Endodermal cell (in vitro differentiated cells): ENCODE results near the gene TLX2. TPM values are rescaled to one million over a fixed set of nuclear protein-coding genes. Genes with fewer than 3 reads are reported as not detected.
A peak's percentile ranks its signal among the peaks of the same experiment; 100 is the strongest.

Experiments
- DNase-seq: peaks from one replicate; pipeline ENCODE4 v3.0.0-alpha.2; 2017
- H3K27ac ChIP-seq: 2 replicates; pipeline ENCODE4 v1.5.1; 2013; ENCODE audit warnings: mild to moderate bottlenecking, low read depth, low read length, moderate library complexity
- H3K27me3 ChIP-seq: 2 replicates; pipeline ENCODE4 v1.6.1; 2013; ENCODE audit warnings: mild to moderate bottlenecking, low read length, moderate library complexity; ENCODE audit not compliant: insufficient read depth, control insufficient read depth, poor library complexity, severe bottlenecking
- H3K36me3 ChIP-seq: 2 replicates; pipeline ENCODE4 v1.7.0; 2013; ENCODE audit warnings: mild to moderate bottlenecking, low read length, moderate library complexity; ENCODE audit not compliant: control insufficient read depth, insufficient read depth
- H3K4me1 ChIP-seq: one replicate; pipeline ENCODE4 v1.7.0; 2013; ENCODE audit warnings: low read length; ENCODE audit not compliant: control insufficient read depth, insufficient read depth
- H3K4me3 ChIP-seq: 2 replicates; pipeline ENCODE4 v1.5.1; 2013; ENCODE audit warnings: mild to moderate bottlenecking, low read length, moderate library complexity
- H3K9ac ChIP-seq: 2 replicates; pipeline ENCODE4 v1.6.1; 2013; ENCODE audit warnings: mild to moderate bottlenecking, low read length, moderate library complexity; ENCODE audit not compliant: poor library complexity, severe bottlenecking; ENCODE audit errors: extremely low read depth
- H3K9me3 ChIP-seq: 2 replicates; pipeline ENCODE4 v1.6.1; 2013; ENCODE audit warnings: mild to moderate bottlenecking, low read length, moderate library complexity; ENCODE audit not compliant: control insufficient read depth
- H3K27ac Mint-ChIP-seq: 2 replicates; pipeline ENCODE4 v1.8.0; 2020; ENCODE audit warnings: mixed read lengths
- H3K27me3 Mint-ChIP-seq: 2 replicates; pipeline ENCODE4 v1.8.0; 2021; ENCODE audit warnings: mild to moderate bottlenecking, mixed read lengths; ENCODE audit not compliant: insufficient read depth
- H3K36me3 Mint-ChIP-seq: 2 replicates; pipeline ENCODE4 v1.8.0; 2020; ENCODE audit warnings: low read depth, mixed read lengths
- H3K4me1 Mint-ChIP-seq: 2 replicates; pipeline ENCODE4 v1.8.0; 2020; ENCODE audit warnings: mixed read lengths
- H3K4me3 Mint-ChIP-seq: 2 replicates; pipeline ENCODE4 v1.8.0; 2020; ENCODE audit warnings: mild to moderate bottlenecking, moderate library complexity, mixed read lengths
- H3K9me3 Mint-ChIP-seq: 2 replicates; pipeline ENCODE4 v1.8.0; 2020; ENCODE audit warnings: mild to moderate bottlenecking, mixed read lengths
- WGBS, 2 experiments: methylation state at CpG; one replicate each; pipeline versions ENCODE4 v1.1.5 to v1.1.7; 2013; ENCODE audit warnings: missing lambda C conversion rate in 2 of 2, mixed read lengths in 1 of 2; ENCODE audit not compliant: insufficient coverage in 1 of 2, insufficient read length in 1 of 2; 5-methylcytosine and 5-hydroxymethylcytosine counted together
- total RNA-seq, 2 donors: library from RNA; stranded (reverse); fragmentation: NEBNext Ultra II Directional in 1 of 2; extraction: Animal tissue kit (Norgen Biotek cat#: 25700) in 1 of 2; gene quantifications; 2 replicates in 1 of 2; 3 replicates in 1 of 2; pipeline ENCODE4 v1.2.1, GENCODE V29; 2021
- TF ChIP-seq, protein P1 (sequence below): fragments of 200-600 bp; sonication (generic); conservative IDR thresholded peaks from 2 replicates; pipeline ENCODE4 v1.5.0; 2021; ENCODE audit warnings: antibody characterized with exemption, mild to moderate bottlenecking

Gene TLX2
- total RNA-seq, 2 donors from 2014 or later = 0.22 to 0.27 TPM

DNA sequence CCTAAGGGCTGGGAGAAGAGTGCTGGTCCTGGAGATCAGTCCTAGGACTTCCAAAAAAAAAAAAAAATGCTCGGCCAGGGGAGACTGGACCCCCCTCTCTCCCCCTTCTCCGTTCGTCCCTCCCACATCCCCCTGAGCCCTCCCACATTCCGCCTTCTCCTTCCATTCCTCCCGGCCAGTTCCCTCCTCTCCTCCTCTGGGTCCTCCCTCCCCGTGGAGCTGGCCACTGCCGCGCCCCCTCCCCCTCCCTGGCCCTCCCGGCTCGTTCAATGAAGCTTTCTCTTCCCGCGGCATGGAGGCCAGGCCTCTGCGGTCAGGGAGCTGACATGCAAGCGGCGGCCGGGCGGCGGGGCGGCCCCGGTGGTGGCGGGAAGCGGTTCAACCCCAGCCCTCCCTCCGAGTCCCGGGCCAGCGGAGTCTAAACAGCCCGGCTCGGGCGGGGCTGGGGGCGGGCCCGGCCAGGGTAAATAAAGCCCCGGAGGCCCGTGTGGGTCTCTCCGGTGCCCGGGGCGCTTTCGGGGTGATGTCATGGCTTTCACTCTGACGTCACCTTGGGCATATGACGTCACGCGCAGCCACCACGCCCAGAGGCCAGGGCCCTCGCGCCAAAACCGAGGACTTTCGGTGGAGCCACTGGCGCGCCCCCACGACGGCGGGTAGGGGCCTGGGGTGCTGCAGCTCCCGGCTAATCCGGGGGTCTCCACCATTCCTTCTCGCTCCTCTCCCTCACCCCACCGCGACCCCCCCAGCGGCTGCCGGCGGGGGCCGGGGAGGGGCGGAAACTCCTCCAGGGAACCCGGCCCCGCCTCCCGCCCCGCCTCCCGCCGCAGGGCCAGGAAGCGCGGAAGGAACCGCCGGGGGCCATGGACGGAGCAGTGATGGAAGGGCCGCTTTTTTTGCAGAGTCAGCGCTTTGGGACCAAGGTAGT lies 39.9 kb downstream of the TLX2 start, which contains the start of the genes DOK1 and LOXL3:
Gene DOK1 (plus strand): TSS at position 829 of the 928 bp plus-strand sequence. CDS start 35 bp downstream, at position 864.
Gene LOXL3 (minus strand): TSS at position 51 of the 928 bp plus-strand sequence. CDS start 1,308 bp downstream, outside the sequence.
- Histone ChIP-seq H3K9ac (peak within 1 kb of the TSS; percentile 66), H3K27me3 (peaks cover 74% of the 10 kb centered on the region), H3K9me3 (no peaks in the 10 kb centered on the region), H3K4me1 (no peaks in the 10 kb centered on the region), H3K27ac (peak within 1 kb of the TSS; percentile 90), H3K4me3 (peak within 1 kb of the TSS; percentile 96), H3K36me3 (no peaks in the 10 kb centered on the region)
- WGBS, 2 experiments = 0% methylated on average over 20 to 73 of the region's 73 CpGs
- Mint-ChIP-seq H3K9me3 (no peaks in the 10 kb centered on the region), H3K27me3 (peaks cover 78% of the 10 kb centered on the region), H3K27ac (peak within 1 kb of the TSS; percentile 92), H3K4me1 (peaks cover 8% of the 10 kb centered on the region), H3K4me3 (peak within 1 kb of the TSS; percentile 88), H3K36me3 (peaks cover 6% of the 10 kb centered on the region)
- TF ChIP-seq, protein P1, sequence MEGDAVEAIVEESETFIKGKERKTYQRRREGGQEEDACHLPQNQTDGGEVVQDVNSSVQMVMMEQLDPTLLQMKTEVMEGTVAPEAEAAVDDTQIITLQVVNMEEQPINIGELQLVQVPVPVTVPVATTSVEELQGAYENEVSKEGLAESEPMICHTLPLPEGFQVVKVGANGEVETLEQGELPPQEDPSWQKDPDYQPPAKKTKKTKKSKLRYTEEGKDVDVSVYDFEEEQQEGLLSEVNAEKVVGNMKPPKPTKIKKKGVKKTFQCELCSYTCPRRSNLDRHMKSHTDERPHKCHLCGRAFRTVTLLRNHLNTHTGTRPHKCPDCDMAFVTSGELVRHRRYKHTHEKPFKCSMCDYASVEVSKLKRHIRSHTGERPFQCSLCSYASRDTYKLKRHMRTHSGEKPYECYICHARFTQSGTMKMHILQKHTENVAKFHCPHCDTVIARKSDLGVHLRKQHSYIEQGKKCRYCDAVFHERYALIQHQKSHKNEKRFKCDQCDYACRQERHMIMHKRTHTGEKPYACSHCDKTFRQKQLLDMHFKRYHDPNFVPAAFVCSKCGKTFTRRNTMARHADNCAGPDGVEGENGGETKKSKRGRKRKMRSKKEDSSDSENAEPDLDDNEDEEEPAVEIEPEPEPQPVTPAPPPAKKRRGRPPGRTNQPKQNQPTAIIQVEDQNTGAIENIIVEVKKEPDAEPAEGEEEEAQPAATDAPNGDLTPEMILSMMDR = no peak
- DNase-seq = peak; percentile 94

DNA sequence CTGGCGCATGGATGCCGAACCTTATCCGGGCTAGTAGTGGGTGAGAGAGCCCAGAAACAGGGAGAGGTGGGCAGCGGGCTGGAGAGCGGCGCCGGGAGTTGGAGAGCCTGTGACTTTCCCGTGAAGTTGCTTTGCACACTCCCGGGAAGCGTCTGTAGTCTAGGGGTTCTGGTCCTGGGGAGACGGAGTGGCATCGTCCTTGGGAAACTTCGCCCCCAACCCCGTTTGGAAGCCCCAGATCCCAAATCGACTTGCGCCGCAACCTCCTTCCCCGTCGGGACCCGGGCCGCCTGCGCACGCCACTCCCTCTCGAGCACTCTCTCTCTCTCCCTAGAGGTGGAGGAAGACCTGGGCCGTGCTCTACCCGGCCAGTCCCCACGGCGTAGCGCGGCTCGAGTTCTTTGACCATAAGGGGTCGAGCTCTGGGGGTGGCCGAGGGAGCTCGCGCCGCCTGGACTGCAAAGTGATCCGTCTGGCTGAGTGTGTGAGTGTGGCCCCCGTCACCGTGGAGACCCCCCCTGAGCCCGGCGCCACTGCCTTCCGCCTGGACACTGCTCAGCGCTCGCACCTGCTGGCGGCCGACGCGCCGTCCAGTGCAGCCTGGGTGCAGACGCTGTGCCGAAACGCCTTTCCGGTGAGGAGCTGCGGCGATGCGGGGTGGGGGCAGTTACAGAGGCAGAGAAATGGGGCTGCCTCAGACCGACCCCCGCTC lies 40.7 kb downstream of the TLX2 start:
- peaks cover 71% of the 10 kb centered on the region for H3K27me3 Mint-ChIP-seq
- TF ChIP-seq, protein P1 = peak; percentile 28
- Histone ChIP-seq H3K9me3 (no peaks in the 10 kb centered on the region), H3K36me3 (no peaks in the 10 kb centered on the region), H3K27me3 (peaks cover 66% of the 10 kb centered on the region), H3K4me1 (no peaks in the 10 kb centered on the region), H3K4me3 (peak overlapping the region; percentile 96), H3K27ac (no peak overlapping the region), H3K9ac (peak overlapping the region; percentile 60)
- H3K27ac Mint-ChIP-seq = peak overlapping the region; percentile 92
- H3K4me3 Mint-ChIP-seq = peak overlapping the region; percentile 88
- no peaks in the 10 kb centered on the region for H3K9me3 Mint-ChIP-seq
- H3K36me3 Mint-ChIP-seq = peaks cover 6% of the 10 kb centered on the region
- WGBS, 2 experiments = 2 to 3% methylated on average over 22 to 58 of the region's 58 CpGs
- peak; percentile 85 for DNase-seq
- peaks cover 7% of the 10 kb centered on the region for H3K4me1 Mint-ChIP-seq

DNA sequence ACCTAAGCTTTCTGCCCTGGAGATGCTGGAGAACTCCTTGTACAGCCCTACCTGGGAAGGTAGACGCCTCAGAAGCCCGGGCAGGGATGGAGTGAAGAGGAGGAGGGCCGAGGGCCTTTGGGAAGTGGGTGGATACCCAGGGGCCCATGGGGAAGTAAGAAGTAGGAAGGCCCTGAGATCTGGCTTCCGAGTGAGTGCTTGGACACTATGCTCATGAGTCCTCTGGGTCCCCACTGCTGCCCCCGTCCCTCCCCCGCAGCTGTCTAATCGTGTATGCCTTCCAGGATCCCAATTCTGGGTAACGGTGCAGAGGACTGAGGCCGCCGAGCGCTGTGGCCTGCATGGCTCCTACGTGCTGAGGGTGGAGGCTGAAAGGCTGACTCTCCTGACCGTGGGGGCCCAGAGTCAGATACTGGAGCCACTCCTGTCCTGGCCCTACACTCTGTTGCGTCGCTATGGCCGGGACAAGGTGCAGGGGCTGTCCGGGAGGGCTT lies 41.4 kb downstream of the TLX2 start:
- H3K36me3 ChIP-seq = no peaks in the 10 kb centered on the region
- H3K9me3 ChIP-seq = no peaks in the 10 kb centered on the region
- Mint-ChIP-seq H3K27me3 (peaks cover 71% of the 10 kb centered on the region), H3K4me1 (peaks cover 14% of the 10 kb centered on the region), H3K9me3 (no peaks in the 10 kb centered on the region), H3K4me3 (peak overlapping the region; percentile 88), H3K36me3 (peaks cover 6% of the 10 kb centered on the region), H3K27ac (no peak overlapping the region)
- H3K4me1 ChIP-seq = no peaks in the 10 kb centered on the region
- H3K4me3 ChIP-seq = peak overlapping the region; percentile 96
- H3K27ac ChIP-seq = no peak overlapping the region
- peaks cover 59% of the 10 kb centered on the region for H3K27me3 ChIP-seq
- WGBS, 2 experiments = 72 to 77% methylated on average over 12 to 17 of the region's 17 CpGs
- H3K9ac ChIP-seq = no peak overlapping the region
- DNase-seq = peak; percentile 58
- TF ChIP-seq, protein P1 = no peak
